Peyer's patch (tissue), 4 donors: Measurements from ENCODE around the gene LMAN1.

ENCODE experiments used
- POLR2A ChIP-seq, 2 donors: fragments of 450-650 bp; IDR thresholded peaks; one replicate each; pipeline ENCODE4 v1.5.1; 2017; ENCODE audit warnings: antibody characterized with exemption in 2 of 2, mild to moderate bottlenecking in 2 of 2, moderate library complexity in 2 of 2
- TF ChIP-seq, protein P1 (sequence below), 6 experiments: fragments of 450-650 bp in 4 of 6; fragments of 200-600 bp in 2 of 6; sonication (generic) in 1 of 6; IDR thresholded peaks; one replicate each; pipeline ENCODE4 v1.5.1; 2017 to 2019; ENCODE audit warnings: antibody characterized with exemption in 6 of 6, mild to moderate bottlenecking in 3 of 6, moderate library complexity in 1 of 6

GRCh38 chr18:59376351-59376935 is 17.4 kb upstream of the LMAN1 start:
- TF ChIP-seq POLR2A (IDR thresholded peaks at IDR 0.05) = no peak
- TF ChIP-seq, protein P1, sequence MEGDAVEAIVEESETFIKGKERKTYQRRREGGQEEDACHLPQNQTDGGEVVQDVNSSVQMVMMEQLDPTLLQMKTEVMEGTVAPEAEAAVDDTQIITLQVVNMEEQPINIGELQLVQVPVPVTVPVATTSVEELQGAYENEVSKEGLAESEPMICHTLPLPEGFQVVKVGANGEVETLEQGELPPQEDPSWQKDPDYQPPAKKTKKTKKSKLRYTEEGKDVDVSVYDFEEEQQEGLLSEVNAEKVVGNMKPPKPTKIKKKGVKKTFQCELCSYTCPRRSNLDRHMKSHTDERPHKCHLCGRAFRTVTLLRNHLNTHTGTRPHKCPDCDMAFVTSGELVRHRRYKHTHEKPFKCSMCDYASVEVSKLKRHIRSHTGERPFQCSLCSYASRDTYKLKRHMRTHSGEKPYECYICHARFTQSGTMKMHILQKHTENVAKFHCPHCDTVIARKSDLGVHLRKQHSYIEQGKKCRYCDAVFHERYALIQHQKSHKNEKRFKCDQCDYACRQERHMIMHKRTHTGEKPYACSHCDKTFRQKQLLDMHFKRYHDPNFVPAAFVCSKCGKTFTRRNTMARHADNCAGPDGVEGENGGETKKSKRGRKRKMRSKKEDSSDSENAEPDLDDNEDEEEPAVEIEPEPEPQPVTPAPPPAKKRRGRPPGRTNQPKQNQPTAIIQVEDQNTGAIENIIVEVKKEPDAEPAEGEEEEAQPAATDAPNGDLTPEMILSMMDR (IDR thresholded peaks at IDR 0.05) = no peak
